GM21825 (cell line): Measurements from ENCODE around the gene EGLN3.
A peak's percentile ranks its signal among the peaks of the same experiment; 100 is the strongest.
"Not testable (repeated sequence)": the region's sequence is repeated elsewhere in the genome, so short reads cannot be mapped to it uniquely, and the experiment has no call there.

Experiments used
- ATAC-seq: cut with Tn5 transposase; IDR thresholded peaks from one replicate; pipeline ENCODE4 v1.9.1; 2021; ENCODE audit warnings: mild to moderate bottlenecking, moderate library complexity; ENCODE audit not compliant: unreplicated experiment

Gene EGLN3

DNA sequence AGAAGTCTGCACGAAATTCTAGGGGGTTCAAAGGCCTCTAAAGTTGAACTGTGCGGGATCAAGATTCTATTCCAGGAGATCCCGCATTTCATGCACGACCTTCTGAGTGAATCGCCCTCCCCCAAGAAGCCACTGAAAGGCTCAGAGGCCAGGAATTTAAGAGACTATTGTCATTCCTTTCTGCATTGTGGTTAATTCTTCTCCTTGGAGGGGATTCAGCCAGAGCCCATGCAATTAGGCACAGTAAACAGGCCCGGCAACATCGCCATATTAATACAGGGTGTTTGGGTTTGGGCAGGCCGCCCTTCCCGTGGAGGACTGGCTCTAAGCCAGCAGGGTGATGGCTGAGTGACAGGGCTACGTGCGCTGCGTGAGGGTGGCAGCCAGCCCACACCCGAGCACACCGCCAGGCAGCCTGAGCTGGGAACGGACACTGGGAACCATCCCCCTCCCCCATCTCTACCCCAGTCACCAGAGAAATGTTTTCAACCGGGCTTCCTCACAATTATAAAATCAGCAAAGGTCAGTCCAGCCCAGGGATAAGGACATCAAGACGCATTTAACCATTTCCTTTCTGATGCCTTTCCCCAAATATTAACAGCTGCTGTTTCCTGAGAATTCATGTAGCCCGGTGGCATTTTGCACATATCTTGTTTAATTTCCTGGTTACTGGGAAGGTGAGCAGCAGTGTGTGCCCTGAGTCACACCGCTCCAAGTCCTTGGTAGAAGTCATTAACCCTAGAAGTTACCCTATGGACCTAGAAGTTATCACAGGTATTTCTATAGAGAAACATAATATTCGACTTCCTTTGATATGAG, 12.5 kb downstream of the EGLN3 start:
- ATAC-seq, result peak; percentile 62

DNA sequence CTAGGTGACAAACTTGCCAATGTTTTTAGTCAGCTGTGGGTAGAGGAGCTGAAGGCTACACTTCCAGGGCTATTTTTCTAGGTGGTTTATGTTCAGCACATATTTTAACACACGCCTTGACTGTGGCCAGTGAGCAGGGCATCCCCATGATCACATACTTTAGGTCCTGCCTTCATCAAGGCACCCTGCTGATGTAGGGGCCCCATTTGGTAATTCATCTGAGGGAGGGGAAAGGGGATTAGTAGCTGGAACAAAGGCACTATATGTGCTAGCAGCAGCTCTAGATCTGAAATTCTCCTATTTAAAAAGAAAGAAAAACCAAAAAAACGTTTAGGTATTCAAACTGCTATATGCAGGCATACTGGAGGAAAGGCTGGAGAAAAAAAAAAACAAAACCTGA, 14.5 kb downstream of the EGLN3 start:
- no peak for ATAC-seq

DNA sequence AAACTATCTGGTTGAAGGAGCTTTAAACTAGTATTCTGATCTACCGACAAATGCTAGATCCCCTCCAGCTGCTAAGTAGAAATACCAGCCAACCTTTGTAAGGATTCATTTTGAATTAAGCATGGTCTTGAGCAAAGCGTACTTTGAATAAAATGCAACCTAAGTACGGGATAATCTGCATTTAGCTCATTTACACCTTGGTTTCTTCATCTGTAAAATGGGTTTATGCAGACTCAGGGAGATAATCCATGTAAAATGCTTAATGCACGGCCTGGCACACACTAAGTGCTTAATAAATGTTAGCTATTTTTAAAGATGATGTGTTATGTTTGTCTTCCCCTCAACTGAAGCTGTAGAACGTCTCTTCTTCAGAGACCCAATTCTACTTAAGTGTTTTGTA, 15.9 kb downstream of the EGLN3 start:
- no peak for ATAC-seq

DNA sequence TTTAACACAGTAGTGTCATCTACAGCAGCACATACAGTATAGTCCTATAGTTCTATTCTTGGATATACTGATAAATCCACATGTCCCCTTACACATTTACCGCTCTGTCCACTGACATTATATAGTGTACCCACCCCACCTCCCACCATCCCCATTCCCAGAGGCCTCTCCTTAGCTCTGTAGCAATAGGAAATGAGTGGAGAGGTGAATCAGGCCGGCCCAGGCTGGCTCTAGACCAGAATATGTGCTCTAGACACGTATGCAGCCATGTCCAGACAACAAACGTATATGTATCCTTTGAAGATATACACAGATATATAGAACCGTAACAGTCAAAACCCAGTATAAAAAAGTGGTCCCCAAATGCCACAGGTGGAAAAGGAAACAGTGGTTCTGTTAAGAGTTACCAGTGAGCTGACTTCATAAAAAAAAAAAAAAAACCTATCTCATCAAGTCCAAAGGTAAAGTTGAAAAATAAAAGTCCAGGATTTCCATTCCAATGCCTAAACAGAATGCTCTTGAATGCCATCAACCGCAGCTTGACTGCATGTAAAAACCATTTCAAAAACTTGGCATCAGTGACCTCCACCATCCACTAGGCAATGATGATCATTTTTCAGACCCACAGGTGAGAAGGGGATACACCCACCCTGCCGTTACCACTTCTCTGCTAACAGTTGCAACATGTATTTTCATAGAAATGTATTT, 16.7 kb downstream of the EGLN3 start:
- no peak for ATAC-seq

DNA sequence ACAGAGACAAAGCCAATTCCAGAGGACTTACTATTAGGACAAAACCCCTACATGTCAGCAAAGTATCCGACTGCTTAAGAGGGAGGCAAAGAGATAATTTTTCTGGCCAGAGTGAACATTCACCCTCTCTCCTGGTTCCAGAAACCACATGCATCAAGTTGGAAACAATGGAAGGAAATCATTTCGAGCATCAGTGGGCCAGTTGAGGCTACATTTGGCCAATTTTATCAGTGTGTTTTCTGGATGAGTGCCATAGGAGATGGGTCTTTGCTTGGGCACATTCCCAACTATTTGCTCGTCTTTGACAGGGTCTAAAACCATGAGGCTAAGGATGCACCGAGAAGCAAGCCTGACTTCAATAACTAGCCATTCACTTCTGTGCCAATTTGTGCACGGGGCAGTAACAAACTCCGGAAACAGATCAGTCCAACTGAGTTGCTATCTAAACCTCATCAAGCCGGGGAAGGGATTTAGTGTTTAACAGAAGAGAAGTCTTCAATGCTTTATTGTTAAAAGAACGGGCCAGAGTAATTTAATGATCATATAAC, 17.4 kb downstream of the EGLN3 start:
- ATAC-seq, result no peak

DNA sequence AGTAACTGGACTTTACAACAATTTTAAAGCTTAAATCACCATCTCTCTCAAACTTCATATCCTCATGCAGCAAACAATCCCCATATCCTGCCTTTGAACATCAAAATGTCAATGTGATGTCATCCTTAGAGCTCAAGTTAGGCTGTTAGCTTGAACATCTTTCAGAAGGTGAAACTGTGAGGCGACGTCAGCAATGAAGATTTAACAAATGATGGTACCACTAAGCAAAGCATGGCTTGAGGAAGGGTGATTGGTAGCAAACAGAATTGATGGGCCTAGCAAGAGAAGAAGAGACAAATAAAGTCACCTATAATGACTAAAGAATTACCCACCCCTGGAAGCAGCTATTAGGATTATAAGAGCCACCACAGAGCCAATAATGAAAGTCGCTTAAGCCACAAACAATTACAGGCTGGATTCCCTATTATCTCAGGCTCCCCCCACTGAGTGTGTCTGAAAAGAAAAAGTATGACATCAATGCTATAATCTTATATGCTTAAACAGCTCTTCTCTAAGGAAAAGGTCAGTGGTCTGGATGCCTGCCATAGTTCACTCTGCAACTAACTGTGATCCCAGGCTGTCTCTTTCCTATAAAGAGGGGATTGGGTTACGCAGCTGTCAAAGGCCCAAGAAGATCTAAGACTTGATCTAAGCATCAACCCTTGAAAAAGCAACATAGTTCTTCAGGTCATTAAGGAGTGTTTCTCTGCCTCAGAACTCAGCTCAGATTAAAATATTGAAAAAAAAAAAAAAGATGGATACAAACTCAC, 18.1 kb downstream of the EGLN3 start:
- ATAC-seq, result no peak

DNA sequence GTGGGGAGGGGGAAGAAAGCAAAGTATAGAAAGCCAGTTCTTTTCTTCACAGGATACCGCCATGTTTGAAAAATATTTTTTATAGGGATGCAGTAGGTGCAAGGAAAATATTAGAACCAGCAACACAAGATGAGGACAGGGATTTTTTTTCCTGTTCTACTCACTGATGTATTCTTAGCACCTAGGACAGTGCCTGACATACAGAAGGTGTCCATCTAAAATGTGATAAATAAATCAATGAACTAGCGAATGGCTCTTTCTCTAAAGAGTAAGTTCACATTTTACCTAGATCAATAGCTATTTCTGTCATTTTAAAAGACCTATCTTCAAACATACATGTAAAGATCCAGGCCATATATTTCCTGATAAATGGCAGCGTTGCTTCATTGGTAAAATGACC, 18.8 kb downstream of the EGLN3 start:
- no peak for ATAC-seq

DNA sequence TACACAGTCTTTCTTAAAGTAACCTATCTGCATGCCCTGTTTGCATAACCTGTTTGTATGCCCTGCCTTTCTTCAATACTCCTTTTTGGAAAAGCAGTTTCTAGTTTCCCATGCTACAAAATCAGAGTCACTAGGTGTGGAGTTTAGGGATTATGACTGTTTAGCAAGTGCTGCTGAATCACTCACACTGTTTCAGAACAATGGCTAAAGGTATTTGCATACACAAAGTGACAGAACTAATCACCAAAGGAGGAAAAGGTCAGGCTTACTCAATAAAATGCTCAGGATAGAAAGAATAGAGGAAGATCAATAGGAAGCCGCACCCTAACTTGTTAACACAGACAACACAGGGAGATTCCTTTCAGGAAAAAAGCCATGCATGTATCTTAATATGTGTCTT, 19.4 kb downstream of the EGLN3 start:
- ATAC-seq, result no peak

DNA sequence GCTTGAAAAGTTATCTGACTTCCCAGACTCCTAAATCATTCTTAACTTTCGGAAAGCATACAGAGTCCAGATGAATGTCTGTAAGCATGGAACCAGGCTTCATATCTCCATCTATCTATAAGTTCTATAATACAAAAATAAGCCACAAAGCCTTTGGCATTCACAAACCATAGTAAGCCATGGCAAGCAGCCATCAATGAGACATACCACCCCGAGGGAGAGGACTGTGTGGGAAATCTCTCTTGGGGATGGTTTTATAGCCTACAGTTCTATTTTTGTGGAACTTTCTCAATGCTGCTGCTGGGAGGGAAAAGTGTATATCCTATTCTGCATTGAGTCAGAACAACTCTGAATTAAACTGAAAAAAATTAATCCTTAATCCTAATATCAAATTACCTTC, 20.4 kb downstream of the EGLN3 start:
- ATAC-seq, result no peak

DNA sequence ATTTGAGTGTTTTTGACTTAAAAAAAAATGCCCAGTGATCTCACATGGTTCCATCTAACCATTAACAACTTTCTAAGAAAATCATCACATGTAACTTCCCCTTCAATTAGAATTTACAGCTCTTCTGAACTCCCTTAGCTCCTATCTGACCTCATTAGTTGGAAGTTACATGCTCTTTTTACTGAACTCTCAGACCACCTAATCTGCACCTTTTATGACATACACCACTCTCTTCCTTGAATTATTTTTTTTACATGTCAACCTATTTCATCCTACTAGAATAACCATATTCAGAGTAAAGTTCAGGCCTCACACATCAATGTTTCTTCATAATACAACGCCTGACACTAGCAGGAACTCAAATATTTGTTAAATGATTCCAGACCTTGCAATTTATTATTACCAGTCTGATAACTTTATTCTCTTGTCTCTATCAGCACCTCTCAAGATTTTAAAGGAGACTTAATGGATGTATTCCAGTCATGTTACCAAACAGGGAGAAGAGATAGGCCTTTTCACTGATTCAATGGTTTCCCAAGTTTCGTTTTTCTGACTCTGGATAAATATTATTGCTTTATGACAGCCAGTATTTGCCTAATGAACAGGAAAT, 21.0 kb downstream of the EGLN3 start:
- no peak for ATAC-seq

DNA sequence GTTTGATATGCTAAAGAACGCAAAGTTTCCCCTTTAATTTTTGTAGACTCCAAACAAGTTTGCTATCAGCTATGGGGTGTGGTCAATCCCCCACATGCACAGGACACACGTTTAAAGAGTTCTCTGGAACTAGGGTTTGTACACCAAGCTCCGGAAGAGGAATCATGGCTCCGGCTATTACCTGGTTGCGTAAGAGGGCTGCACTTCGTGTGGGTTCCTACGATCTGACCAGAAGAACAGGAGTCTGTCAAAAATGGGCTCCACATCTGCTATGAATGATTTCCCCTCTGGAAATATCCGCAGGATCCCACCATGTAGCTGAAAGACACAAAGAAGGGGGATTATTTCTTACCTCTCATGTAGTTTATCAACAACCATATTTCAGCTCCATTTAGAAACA, 22.0 kb downstream of the EGLN3 start:
- no peak for ATAC-seq

DNA sequence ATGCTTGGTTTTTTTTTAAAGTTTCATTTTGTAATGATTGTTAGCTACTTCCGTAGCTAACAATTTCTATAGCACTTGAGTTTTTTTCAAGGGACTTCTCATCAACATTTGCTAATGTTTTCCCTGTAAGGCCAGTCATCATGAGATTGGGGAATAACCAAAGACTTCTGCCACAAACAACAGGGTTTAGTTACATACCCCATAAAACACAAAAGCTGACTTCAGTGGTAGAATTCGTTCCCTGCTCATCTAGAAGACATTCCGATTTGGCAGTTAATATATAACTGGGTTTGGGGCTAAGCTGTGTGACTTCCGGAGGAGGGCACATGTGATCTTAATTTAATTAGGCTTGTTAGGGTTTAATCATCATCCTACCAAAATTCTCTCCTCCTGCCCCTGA, 22.9 kb downstream of the EGLN3 start:
- no peak for ATAC-seq

DNA sequence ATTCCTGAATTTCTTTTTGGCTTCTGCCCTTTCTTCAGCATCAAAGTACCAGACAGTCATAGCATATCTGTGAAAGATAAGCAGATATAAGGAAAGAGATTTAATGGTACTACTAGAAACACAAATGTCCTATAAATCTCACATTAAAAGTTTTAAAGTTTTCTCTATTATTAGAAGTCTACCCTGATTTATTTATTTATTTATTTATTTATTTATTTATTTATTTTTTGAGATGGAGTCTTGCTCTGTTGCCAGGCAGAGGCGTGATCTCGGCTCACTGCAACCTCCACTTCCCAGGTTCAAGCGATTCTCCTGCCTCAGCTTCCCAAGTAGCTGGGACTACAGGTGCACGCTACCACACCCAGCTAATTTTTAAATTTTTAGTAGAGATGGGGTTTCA, 23.9 kb downstream of the EGLN3 start:
- ATAC-seq, result not testable (repeated sequence)

DNA sequence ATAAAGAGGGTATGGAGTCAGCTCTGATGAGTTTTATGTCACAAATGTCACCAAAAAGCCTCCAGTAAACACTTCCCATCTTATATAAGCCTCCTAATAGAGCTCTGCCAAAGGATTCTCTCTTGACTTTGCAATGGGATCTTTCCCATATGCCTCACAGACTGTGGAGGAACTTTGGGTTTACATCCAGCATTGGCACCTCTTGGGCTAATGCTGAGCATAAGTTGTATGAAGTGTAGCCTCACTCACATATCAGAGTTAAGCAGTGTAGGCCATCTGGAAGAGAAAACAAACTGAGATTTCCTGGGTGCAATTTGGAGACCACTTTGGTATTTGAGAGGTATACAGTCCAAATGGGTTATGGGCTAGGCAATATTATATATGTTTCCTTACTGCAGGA, 24.9 kb downstream of the EGLN3 start:
- no peak for ATAC-seq

DNA sequence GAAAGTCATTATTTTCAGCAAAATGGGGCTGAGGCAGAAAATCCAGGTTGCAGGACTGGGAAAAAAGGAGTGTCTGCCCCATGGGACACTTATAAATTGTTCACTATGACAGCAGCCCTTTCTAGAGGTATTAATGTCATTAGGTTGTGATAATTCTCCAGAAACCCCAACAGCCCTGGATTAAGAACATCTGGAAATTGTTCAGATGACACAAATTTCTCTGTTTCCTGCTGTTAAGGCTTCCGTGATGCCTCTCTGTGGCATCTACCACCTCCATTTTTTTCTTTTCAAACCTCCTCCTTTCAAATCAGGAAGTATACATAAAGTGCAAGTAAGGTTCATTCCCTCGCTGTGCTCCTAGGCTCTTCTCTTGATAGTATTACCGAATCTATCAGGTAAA, 25.6 kb downstream of the EGLN3 start:
- ATAC-seq, result no peak

DNA sequence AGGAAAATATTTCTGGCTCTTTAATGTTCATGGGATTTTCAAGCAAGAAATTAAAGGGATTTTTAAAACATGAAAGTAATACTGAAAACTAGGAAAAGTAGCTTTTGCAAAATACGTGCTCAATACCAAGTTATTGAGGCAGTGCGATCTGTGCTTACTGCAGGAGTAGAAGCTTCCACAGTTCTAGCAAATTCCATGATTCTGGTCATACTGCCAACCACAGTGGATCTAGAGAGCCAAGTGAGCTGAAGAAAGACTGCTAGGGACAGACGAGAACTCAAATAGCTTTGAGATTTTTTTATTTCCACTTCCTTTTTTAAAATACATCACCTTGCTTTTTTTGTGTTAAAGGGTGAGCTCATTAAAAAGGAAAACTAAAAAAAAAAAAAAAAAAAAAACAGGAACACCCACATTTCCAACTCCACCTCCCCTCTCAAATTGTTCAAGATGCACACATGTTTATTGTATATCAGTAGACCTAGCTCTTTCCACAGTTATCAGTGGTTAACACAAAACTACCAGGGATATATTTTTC, 26.2 kb downstream of the EGLN3 start:
- no peak for ATAC-seq

DNA sequence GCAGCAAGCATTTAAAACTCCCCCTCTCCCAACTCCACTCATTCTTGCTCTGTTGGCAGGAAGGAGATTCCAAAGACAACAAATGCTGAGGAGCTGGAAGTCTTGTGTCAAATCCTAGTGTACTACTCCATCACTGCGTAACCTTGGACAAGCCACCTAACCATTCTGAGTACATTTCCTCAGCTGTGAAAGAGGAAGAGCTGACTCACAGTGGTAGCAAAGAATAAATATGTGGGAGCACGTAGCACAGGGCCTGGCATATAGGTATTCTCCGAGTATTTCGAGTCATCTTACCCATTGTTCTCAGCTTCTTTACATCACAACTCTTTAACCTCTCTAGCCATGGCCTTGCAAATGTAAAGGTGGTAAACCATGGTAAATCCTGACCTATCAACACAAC, 28.7 kb downstream of the EGLN3 start:
- ATAC-seq, result no peak

DNA sequence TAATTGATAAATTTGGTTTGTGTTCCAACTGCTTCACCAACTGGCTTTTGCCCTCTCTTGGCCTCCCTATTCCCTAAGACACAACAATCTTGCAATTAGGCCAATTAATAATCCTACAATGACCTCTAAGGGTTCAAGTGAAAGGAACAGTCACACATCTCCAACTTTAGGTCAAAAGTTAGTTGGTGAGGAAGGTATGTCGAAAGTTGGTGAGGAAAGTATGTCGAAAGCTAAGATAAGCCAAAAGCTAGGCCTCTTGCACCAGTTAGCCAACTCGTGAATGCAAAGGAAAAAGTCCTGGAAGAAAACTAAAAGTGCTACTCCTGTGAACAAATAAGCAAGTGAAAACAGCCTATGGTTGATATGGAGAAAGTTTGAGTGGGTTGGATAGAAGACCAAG, 32.6 kb downstream of the EGLN3 start:
- no peak for ATAC-seq

DNA sequence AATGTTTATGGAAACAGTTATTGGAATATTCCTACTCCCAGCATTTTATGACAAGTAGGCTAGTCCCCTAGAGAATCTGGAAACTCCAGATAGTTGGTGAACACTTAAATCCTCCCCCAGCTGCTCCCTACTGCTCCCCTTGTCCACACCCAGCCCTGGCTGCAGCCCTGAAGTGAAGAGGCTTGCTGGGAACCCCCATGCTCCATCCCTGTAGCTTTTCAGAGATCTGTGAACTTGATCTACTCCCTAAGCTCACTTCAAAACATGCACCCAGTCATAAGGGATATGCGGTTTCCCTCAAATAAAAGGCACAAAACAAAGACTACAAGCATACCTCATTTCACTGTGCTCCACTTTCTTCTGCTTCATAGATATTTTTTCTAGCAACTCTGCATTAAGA, 33.2 kb downstream of the EGLN3 start:
- no peak for ATAC-seq

DNA sequence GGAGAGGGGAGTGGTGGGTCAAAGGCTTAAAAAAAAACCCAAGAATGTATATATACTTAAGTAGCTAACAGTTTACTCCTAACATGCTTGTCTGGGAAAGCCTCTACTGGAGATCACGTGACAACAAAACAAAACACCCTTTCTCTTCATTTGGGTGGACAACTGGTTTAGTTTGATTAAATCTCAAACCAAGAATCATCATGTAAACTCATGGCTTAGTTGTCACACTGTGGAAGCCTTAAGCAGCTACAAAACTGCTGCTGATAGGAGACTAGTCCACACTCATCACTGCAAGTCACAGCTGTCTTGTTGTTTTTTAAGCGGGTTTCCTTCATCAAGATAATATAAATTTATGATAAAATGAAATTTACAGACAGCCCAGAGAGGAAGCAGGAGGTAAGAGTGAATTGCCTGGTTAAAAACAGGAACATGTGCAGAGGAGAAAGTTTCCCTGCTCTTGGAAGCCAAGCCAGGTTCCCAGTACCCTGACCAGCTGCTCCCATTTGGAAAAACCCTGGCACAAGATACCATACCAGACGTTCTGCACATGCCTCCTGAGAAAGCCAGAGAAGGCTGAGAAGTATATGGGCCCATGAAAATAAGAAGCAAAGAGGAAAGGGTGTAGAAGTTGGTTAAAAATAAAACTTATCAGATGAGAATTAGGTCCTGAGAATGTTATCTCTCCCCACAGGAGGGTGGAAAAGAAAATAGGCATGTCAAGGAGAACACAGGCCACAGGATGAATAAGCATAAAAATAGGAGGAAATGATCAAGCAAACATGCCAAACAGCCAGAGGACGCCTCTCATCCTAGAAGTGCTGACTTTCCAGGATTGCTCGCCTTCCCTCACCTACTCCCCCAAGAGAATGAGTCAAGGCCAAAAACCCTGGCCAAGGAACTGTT, 34.0 kb downstream of the EGLN3 start:
- no peak for ATAC-seq
